HG02678 (cell line): ENCODE data around the gene VPS29.
A peak's percentile ranks its signal among the peaks of the same experiment; 100 is the strongest.
"Not testable (repeated sequence)": the region's sequence is repeated elsewhere in the genome, so short reads cannot be mapped to it uniquely, and the experiment has no call there.

Experiments used
- ATAC-seq: cut with Tn5 transposase; IDR thresholded peaks from one replicate; pipeline ENCODE4 v1.9.1; 2021; ENCODE audit warnings: mild to moderate bottlenecking, moderate library complexity; ENCODE audit not compliant: unreplicated experiment

VPS29 gene

GRCh38 chr12:110528277-110528839, 26.4 kb upstream of the VPS29 start:
- no peak for ATAC-seq

- ATAC-seq: not testable (repeated sequence)
Observed at GRCh38 chr12:110520876-110521712, 19.2 kb upstream of the VPS29 start.

- ATAC-seq: not testable (repeated sequence)
Observed at GRCh38 chr12:110518014-110518413, 16.1 kb upstream of the VPS29 start.

GRCh38 chr12:110516995-110517394, 15.1 kb upstream of the VPS29 start:
- ATAC-seq: no peak

DNA sequence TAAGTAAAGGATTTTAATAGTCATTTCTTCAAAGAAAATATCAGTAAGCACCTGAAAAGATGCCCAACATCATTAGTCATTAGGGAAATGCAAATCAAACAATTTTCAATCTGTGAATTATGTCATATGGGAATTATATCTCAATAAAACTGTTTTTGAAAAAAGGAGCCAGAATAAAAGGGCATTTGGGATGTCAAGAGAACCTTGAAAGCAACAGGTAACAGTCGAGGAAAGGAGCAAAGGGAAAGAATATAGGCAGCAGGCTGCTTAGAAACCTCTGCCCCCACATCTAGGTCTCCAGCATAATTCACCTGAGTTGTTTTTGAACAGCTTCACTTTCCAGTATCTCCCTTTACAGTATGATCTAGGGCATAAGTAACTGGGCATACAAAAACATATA, 12.5 kb upstream of the VPS29 start:
- no peak for ATAC-seq

- ATAC-seq: no peak
Observed at GRCh38 chr12:110513842-110514241, 11.9 kb upstream of the VPS29 start.

DNA sequence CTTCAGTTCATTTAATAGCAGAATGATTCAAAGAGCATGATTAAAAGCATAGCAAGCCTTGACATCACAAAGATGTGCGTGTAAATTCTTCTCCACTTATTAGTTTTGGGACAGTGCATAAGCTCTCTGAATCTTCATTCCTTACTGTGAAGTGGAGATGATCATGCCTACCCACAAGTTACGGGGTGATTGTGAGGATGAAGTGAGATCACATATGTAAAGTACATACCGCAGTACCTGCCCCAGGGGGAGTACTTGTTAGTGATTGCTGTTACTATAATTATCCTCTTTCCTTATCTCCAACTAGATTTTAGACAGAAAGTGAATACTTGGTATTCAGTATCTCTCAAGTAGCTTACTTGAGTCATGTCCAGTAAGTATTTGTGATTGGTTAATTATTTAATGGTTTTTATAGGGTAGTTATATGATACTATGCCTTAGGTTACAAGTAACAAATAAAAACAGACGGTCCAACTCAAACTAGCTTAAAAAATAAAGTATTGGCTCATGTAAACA, 6.2 kb upstream of the VPS29 start:
- no peak for ATAC-seq

- ATAC-seq: no peak
Observed at GRCh38 chr12:110505332-110505731, 3.4 kb upstream of the VPS29 start.

DNA sequence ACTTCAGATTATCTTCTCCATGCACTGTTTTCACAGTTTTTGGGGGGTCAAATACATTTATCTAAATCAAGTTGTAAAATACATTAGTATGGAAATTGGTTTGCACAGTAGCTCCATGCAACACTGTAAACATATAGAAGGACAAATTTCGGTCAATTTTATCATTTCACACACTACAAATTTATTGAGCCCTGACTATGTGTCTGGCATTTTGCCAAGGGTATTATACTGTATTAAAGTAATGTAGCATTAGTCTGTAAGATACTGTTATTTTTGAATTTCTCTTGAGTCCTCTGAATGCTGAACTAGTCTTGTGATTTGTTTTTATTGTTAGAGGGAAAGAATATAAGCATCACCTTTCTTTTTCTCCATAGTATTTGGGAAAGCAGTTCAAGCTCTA, 1.5 kb upstream of the VPS29 start:
- ATAC-seq: no peak

DNA sequence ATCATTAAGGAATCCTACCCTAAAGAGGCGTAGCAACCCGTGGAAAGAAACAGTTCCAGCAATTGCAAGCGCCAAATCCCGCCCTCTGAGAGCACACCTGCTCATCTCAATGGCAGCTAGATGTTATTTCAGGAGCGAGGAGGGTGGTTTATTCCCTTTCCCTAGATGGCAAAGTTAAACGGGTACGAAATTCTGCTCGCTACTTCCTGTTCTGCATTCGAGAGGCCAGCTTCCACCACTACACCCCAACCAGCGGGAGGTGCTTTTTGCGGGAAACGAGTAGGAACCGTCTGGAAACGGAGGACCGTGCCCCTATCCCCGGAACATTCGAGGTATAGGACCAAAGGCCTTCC, 536 bp downstream of the VPS29 start:
- ATAC-seq: no peak

DNA sequence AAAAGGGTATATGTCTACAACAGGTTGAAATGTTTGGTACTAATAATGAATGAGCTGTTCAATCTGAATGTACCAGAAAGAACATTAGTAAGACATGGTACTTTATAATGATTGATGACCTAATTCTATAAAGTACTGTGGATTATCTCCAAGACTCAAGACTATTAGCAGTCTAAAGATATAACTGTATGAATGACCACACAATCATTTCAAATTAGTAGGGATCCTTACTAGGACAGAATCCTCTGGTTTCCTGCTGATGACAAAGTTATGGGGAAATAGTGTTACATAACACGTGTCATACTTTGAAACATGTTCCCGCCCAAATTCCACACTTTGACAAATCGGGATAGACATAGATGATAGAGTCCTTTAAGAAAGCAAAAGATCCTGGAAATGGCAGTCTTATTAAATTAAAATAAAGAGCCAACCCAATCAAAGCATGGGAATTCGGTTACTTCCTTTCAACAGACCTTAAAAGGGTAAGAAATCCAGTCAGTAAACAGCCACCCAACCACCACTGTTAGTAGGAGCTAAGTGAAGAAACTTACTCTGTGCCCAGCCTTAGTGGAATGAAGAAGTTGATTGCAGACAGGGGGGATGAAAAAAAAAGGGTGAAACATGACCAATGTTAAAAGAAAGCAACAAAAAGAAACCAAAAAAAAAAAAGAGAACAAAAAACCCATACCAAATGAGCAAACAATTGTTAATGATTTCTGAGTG, 2.8 kb downstream of the VPS29 start:
- no peak for ATAC-seq

GRCh38 chr12:110475426-110475825, 26.5 kb downstream of the VPS29 start:
- ATAC-seq: no peak

- peak; percentile 77 for ATAC-seq
Observed at GRCh38 chr12:110468214-110469048, 33.5 kb downstream of the VPS29 start, which contains the start of the genes FAM216A and GPN3. Gene FAM216A (plus strand): TSS chr12:110468845. CDS start chr12:110468876, 31 bp downstream. Gene GPN3 (minus strand): TSS chr12:110468257. CDS start chr12:110468203, 54 bp downstream.

DNA sequence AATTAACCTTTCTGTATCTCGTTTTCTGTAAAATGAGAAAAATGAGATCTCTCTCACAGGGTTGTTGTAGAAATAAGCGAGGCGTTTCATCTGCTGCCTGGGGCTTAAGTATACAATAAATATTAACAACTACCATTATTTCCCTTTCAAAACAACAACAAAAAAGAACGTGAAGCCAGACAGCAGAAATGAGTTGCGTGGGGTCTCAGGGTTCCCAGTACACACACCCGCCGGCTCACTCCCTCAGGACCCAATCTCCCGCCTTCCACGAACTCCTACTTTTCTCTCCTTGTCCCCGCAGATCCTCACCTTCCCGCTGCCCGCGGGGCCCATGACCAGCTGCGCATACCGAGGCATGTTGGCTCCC, 34.1 kb downstream of the VPS29 start:
- no peak for ATAC-seq

DNA sequence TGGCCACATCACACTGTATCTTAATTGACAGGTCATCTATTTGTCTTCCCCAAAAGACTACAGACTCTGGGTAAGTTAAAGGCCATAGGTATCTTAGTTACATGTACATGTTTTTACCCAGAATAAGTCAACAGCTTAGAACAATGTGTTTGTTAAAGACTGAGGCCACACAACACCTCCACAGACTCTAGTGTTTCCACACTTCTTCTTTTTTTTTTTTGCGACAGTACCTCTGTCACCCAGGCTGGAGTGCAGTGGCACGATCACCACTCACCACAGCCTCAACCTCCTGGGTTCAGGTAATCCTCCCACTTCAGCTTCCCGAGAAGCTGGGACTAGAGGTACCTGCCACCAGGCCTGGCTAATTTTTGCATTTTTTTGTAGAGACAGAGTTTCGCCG, 35.1 kb downstream of the VPS29 start:
- no peak for ATAC-seq

GRCh38 chr12:110465765-110466164, 36.1 kb downstream of the VPS29 start:
- ATAC-seq: not testable (repeated sequence)

DNA sequence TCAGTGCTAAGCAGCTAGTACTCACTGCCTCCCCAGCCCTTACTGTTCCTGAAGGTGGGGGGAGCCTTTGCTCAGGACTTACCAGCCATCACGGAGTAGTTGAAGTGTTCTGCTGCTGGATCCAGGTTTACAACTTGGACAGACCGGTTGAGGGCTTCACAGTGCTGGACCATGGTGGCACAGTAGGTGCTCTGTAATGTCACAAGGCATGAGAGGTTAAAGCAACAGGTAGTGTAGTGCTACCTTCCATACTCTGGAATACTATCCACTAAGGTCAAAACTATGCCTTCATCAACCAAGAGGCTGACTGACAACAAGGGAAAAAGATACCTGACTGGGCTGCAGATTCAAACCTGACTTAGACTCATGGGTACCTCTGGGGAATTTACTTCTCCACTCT, 36.9 kb downstream of the VPS29 start:
- ATAC-seq: no peak

DNA sequence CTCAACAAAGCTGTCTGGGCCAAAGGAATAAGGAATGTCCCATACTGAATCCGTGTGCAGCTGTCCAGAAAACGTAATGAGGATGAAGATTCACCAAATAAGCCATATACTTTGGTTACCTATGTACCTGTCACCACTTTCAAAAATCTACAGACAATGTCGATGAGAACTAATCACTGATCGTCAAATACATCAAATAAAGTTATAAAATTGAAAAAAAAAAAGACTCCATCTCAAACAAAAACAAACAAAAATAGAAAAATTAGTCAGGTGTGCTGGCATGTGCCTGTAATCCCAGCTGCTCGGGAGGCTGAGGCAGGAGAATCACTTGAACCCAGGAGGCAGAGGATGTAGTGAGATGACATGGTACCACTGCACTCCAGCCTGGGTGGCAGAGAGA, 40.7 kb downstream of the VPS29 start:
- not testable (repeated sequence) for ATAC-seq

- no peak for ATAC-seq
Observed at GRCh38 chr12:110458756-110459155, 43.2 kb downstream of the VPS29 start.

- ATAC-seq: no peak
Observed at GRCh38 chr12:110453569-110454296, 48.2 kb downstream of the VPS29 start.
